Peyer's patch (tissue), 4 donors: ENCODE measurements around the gene P2RX6. TPM values are rescaled to one million over a fixed set of nuclear protein-coding genes. Genes with fewer than 3 reads are reported as not detected.

Experiments
- DNase-seq, 3 donors: peaks; one replicate each; pipeline ENCODE4 v3.0.0-alpha.2; 2017 to 2019
- H3K27ac ChIP-seq, 4 donors: fragments of 200-600 bp; sonication (generic); one replicate each; pipeline ENCODE4 v1.5.1; 2016 to 2019
- H3K27me3 ChIP-seq, 2 donors: fragments of 200-600 bp; sonication (generic); one replicate each; pipeline ENCODE4 v1.5.1; 2019
- H3K36me3 ChIP-seq, 3 donors: fragments of 200-600 bp; sonication (generic); one replicate each; pipeline ENCODE4 v1.5.1; 2016 to 2019
- H3K4me1 ChIP-seq, 4 donors: fragments of 200-600 bp; sonication (generic); one replicate each; pipeline ENCODE4 v1.5.1; 2016 to 2019
- H3K4me3 ChIP-seq, 4 donors: fragments of 200-600 bp; sonication (generic); 1 replicate in 3 of 4; 2 replicates in 1 of 4; pipeline ENCODE4 v1.5.1; 2016 to 2019; ENCODE audit warnings: mild to moderate bottlenecking in 1 of 4
- H3K9me3 ChIP-seq, 4 donors: fragments of 200-600 bp; sonication (generic); one replicate each; pipeline ENCODE4 v1.5.1; 2016 to 2019; ENCODE audit warnings: mild to moderate bottlenecking in 1 of 4
- POLR2A ChIP-seq, 2 donors: fragments of 450-650 bp; IDR thresholded peaks; one replicate each; pipeline ENCODE4 v1.5.1; 2017; ENCODE audit warnings: antibody characterized with exemption in 2 of 2, mild to moderate bottlenecking in 2 of 2, moderate library complexity in 2 of 2
- total RNA-seq, 4 donors: library from RNA; depleted of rRNA; stranded (reverse); fragments of >200 nt; gene quantifications; one replicate each; pipeline ENCODE4 v1.1.0, GENCODE V29; 2016
- TF ChIP-seq, protein P1 (sequence below), 6 experiments: fragments of 450-650 bp in 4 of 6; fragments of 200-600 bp in 2 of 6; sonication (generic) in 1 of 6; IDR thresholded peaks; one replicate each; pipeline ENCODE4 v1.5.1; 2017 to 2019; ENCODE audit warnings: antibody characterized with exemption in 6 of 6, mild to moderate bottlenecking in 3 of 6, moderate library complexity in 1 of 6

The P2RX6 gene
- total RNA-seq, 4 donors from 2014 or later, result 1.7 to 2.0 TPM; not detected in 2

GRCh38 chr22:20979243-20979809 is 35.6 kb upstream of the P2RX6 start:
- no peaks in the 10 kb centered on the region for H3K36me3 ChIP-seq
- TF ChIP-seq, protein P1, sequence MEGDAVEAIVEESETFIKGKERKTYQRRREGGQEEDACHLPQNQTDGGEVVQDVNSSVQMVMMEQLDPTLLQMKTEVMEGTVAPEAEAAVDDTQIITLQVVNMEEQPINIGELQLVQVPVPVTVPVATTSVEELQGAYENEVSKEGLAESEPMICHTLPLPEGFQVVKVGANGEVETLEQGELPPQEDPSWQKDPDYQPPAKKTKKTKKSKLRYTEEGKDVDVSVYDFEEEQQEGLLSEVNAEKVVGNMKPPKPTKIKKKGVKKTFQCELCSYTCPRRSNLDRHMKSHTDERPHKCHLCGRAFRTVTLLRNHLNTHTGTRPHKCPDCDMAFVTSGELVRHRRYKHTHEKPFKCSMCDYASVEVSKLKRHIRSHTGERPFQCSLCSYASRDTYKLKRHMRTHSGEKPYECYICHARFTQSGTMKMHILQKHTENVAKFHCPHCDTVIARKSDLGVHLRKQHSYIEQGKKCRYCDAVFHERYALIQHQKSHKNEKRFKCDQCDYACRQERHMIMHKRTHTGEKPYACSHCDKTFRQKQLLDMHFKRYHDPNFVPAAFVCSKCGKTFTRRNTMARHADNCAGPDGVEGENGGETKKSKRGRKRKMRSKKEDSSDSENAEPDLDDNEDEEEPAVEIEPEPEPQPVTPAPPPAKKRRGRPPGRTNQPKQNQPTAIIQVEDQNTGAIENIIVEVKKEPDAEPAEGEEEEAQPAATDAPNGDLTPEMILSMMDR (IDR thresholded peaks at IDR 0.05), result no peak
- no peak for TF ChIP-seq POLR2A (IDR thresholded peaks at IDR 0.05)
- H3K27ac ChIP-seq, result no peak overlapping the region
- H3K9me3 ChIP-seq, result no peaks in the 10 kb centered on the region
- no peaks in the 10 kb centered on the region for H3K27me3 ChIP-seq
- H3K4me3 ChIP-seq, result peak overlapping the region in 3 of 4 donors; percentile 6 to 37 (median 21)
- peak; percentile 52 to 83 (median 76) for DNase-seq
- H3K4me1 ChIP-seq, result peaks cover 0 to 27% (median 21%) of the 10 kb centered on the region in 4 donors

DNA sequence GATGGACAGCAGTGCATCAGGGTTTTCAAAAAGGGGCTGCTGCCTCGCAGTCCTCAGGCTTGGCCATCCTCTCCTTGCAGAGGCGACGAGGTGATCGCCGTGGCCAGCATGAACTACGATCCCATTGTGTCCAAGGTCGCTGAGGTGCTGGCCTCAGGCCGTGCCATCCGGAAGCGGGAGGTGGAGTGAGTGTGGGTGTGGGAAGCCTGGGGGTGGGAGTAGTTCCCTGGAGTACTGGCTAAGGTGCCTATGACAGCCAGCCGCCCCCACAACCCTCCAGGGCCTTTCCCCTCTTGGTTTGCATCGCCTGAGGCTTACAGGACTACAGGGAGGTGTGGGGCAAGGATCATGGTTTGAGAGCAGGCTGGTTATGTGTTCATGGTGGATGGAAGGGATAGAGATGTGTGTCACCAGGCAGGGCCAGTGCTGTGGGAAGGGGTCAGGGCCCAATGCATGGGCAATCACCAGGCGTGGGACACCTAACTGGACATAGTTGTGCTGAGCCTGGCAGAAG is 35.0 kb upstream of the P2RX6 start:
- Histone ChIP-seq H3K27me3 (no peaks in the 10 kb centered on the region), H3K4me1 (peaks cover 0 to 27% (median 21%) of the 10 kb centered on the region in 4 donors), H3K27ac (no peak overlapping the region), H3K36me3 (peaks cover 0 to under 1% (median 0%) of the 10 kb centered on the region in 3 donors), H3K9me3 (no peaks in the 10 kb centered on the region), H3K4me3 (peak overlapping the region in 2 of 4 donors; percentile 21 to 37)
- no peak for DNase-seq
- TF ChIP-seq POLR2A (IDR thresholded peaks at IDR 0.05), result no peak
- TF ChIP-seq, protein P1 (IDR thresholded peaks at IDR 0.05), result no peak

DNA sequence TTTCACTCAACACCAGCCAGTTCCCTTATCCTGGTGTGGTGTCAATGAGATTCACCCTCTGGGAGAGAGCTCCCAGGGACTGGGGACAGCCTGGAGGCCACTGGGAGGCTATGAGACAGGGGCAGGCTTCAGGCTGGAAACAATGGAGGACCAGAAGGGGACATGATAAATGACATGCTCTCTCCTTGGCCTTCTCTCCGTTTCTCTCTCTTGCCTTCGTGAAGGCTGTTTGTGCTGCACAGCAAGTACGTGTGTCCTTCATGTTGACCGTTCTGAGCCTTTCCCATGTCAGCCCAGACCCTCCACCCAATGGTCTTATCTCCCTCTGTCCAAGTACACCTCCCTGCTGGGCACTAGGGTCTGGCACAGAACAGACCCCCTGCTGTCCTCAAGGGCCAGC is 34.4 kb upstream of the P2RX6 start:
- TF ChIP-seq POLR2A (IDR thresholded peaks at IDR 0.05), result no peak
- TF ChIP-seq, protein P1 (IDR thresholded peaks at IDR 0.05), result no peak
- H3K27me3 ChIP-seq, result no peaks in the 10 kb centered on the region
- H3K36me3 ChIP-seq, result peaks cover 0 to 5% (median 0%) of the 10 kb centered on the region in 3 donors
- no peaks in the 10 kb centered on the region for H3K9me3 ChIP-seq
- H3K27ac ChIP-seq, result no peak overlapping the region
- DNase-seq, result no peak
- H3K4me3 ChIP-seq, result no peak overlapping the region
- H3K4me1 ChIP-seq, result peaks cover 0 to 27% (median 21%) of the 10 kb centered on the region in 4 donors

DNA sequence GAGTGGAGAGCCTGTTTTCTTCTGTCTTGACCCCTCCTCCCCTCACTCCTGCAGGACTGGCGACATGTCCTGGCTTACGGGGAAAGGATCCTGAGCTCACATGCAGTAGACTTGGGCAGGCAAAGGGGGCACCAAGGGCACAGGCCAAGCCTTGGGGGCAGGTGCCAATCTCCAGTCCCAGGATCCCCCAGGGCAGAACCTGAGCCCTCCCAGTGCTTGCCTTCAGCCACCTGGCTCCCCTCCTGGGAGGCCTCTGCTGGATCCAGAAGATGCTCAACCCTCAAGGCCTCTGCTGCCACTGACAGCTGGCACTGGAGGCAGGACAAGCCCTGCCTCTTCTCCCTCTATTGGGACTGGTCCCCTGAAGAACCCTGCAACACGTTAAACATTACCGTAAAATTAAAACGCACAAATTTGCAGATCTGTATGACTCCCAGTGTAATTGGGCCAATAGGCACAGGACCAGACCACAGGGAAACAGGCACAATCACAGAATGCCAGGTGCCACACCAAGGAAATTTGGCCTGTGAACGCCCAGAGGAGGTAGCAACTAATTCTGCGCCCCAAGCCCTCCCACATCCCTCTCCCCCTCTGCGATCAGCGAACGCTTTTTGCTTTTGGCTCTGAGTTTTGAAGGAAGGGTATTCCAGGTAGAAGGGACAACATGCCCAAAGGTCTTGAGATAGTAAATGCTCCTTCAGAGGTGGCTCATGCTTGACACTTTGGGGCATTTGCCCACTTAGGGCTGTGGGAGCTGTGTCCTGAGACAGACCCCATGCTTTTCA is 33.8 kb upstream of the P2RX6 start:
- Histone ChIP-seq H3K4me3 (peak overlapping the region; percentile 57 to 88 (median 80)), H3K36me3 (peaks cover 0 to 11% (median 0%) of the 10 kb centered on the region in 3 donors), H3K27me3 (no peaks in the 10 kb centered on the region), H3K27ac (peak overlapping the region; percentile 79 to 97 (median 90)), H3K4me1 (peaks cover 0 to 27% (median 21%) of the 10 kb centered on the region in 4 donors), H3K9me3 (no peaks in the 10 kb centered on the region)
- no peak for TF ChIP-seq POLR2A (IDR thresholded peaks at IDR 0.05)
- TF ChIP-seq, protein P1 (IDR thresholded peaks at IDR 0.05), result no peak
- no peak for DNase-seq

GRCh38 chr22:20981787-20982562 is 33.0 kb upstream of the P2RX6 start, which contains the start of gene LZTR1:
TSS of gene LZTR1 (plus strand) at chr22:20982297. CDS start at chr22:20982372, 75 bp downstream.
- Histone ChIP-seq H3K27ac (peak within 1 kb of the TSS; percentile 79 to 97 (median 90)), H3K9me3 (no peaks in the 10 kb centered on the region), H3K4me1 (peaks cover 0 to 27% (median 21%) of the 10 kb centered on the region in 4 donors), H3K36me3 (peaks cover 0 to 17% (median 0%) of the 10 kb centered on the region in 3 donors), H3K4me3 (peak within 1 kb of the TSS; percentile 57 to 88 (median 80)), H3K27me3 (no peaks in the 10 kb centered on the region)
- peak; percentile 84 to 92 (median 89) for DNase-seq
- peak; percentile 74 to 87 for TF ChIP-seq POLR2A (IDR thresholded peaks at IDR 0.05)
- TF ChIP-seq, protein P1 (IDR thresholded peaks at IDR 0.05), result peak; percentile 18 to 54 (median 46)
